ENCODE results near the gene ATP6V0A4.

The ATP6V0A4 gene

GRCh38 chr7:138662076-138662990 lies 135.7 kb downstream of the ATP6V0A4 start:
- no peak for DNase-seq (ENCODE audit: low read depth)

DNA sequence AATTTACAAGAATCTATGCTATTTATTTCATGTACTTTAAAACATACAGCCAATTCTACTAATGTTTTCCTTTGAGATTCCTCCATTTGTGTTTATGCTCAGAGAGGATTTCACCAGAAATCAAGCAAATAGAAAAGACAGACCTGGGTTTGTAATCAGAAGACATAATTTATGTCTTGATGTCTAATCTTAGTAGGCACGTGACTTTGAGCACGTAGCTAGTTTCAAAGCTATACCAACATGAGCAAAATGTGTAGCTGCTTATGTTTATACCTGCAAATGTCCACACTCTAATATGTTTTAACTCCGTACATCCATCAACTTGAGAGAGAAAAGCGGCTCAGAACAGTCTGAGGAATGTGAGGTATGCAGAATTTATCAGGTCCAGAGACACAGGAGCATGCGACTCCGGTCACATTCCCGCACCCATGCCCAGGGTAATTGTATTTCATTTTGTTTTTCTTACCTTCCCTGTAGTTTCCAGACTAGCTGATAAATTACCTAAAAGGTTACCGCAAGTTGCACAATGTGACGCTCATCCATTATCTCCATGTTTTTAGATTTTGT lies 136.8 kb downstream of the ATP6V0A4 start:
- DNase-seq (ENCODE audit: low read depth), result no peak

DNA sequence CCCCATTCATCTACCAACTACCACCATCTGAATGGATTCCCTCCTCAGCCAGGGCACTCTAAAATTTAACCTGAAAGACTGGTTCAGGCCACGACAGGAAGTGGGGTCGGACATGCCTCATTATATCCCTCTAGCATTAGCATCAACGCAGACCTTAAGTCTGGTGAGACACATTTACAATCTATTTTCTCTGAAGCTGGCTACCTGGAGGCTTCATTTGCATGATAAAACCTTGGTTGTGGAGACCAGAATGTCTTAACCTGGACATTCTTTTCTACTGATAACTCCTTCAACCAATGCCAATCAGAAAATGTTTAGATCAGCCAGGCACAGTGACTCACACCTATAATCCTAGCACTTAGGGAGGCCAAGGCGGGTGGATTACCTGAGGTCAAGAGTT lies 139.1 kb downstream of the ATP6V0A4 start:
- DNase-seq (ENCODE audit: low read depth), result no peak

GRCh38 chr7:138657854-138658386 lies 140.1 kb downstream of the ATP6V0A4 start:
- no peak for DNase-seq (ENCODE audit: low read depth)

- DNase-seq (ENCODE audit: low read depth), result no peak
These were observed 141.0 kb downstream of the ATP6V0A4 start for GRCh38 chr7:138656952-138657351.

All from ELR (cell line).